ENCODE data around the gene L1CAM.

Gene L1CAM

GRCh38 chrX:153853902-153854267 is 32.1 kb downstream of the L1CAM start:
- DNase-seq (ENCODE audit: low read depth) = no peak
- no peak for TF ChIP-seq CTCF (conservative IDR thresholded peaks at IDR 0.05; ENCODE audit: low read depth, low read length)

GRCh38 chrX:153853180-153853901 is 32.6 kb downstream of the L1CAM start:
- no peak for DNase-seq (ENCODE audit: low read depth)
- no peak overlapping the region for H3K4me3 ChIP-seq (ENCODE audit: low read depth, low read length)
- no peak for TF ChIP-seq CTCF (conservative IDR thresholded peaks at IDR 0.05; ENCODE audit: low read depth, low read length)

More at GRCh38 chrX:153853902-153854267, 32.1 kb downstream of the L1CAM start:
- no peak overlapping the region for H3K4me3 ChIP-seq (ENCODE audit: low read depth, low read length)

GRCh38 chrX:153851981-153852380 is 34.0 kb downstream of the L1CAM start:
- H3K4me3 ChIP-seq (ENCODE audit: low read depth, low read length) = no peak overlapping the region
- DNase-seq (ENCODE audit: low read depth) = no peak
- TF ChIP-seq CTCF (conservative IDR thresholded peaks at IDR 0.05; ENCODE audit: low read depth, low read length) = no peak

- TF ChIP-seq CTCF (conservative IDR thresholded peaks at IDR 0.05; ENCODE audit: low read depth, low read length) = no peak
- no peak overlapping the region for H3K4me3 ChIP-seq (ENCODE audit: low read depth, low read length)
- DNase-seq (ENCODE audit: low read depth) = no peak
Observed at GRCh38 chrX:153848325-153848724, 37.6 kb downstream of the L1CAM start.

- no peak for TF ChIP-seq CTCF (conservative IDR thresholded peaks at IDR 0.05; ENCODE audit: low read depth, low read length)
- no peak for DNase-seq (ENCODE audit: low read depth)
- H3K4me3 ChIP-seq (ENCODE audit: low read depth, low read length) = no peak overlapping the region
Observed at GRCh38 chrX:153845842-153846241, 40.1 kb downstream of the L1CAM start.

- DNase-seq (ENCODE audit: low read depth) = no peak
- no peak for TF ChIP-seq CTCF (conservative IDR thresholded peaks at IDR 0.05; ENCODE audit: low read depth, low read length)
Observed at GRCh38 chrX:153845195-153845594, 40.8 kb downstream of the L1CAM start.

GRCh38 chrX:153844509-153845082 is 41.4 kb downstream of the L1CAM start:
- no peak overlapping the region for H3K4me3 ChIP-seq (ENCODE audit: low read depth, low read length)
- TF ChIP-seq CTCF (conservative IDR thresholded peaks at IDR 0.05; ENCODE audit: low read depth, low read length) = no peak
- DNase-seq (ENCODE audit: low read depth) = no peak

More at GRCh38 chrX:153845195-153845594, 40.8 kb downstream of the L1CAM start:
- H3K4me3 ChIP-seq (ENCODE audit: low read depth, low read length) = no peak overlapping the region
